ENCODE results near the gene ZNF534. TPM values are rescaled to one million over a fixed set of nuclear protein-coding genes. Genes with fewer than 3 reads are reported as not detected.

Gene ZNF534
- 2.8 TPM for total RNA-seq

GRCh38 chr19:52428937-52429336, at the start of gene ZNF534:
ZNF534 (plus strand) TSS chr19:52429148; CDS start chr19:52431475, 2,327 bp downstream.

GRCh38 chr19:52397310-52398080, 31.5 kb upstream of the ZNF534 start, which contains the start of gene ZNF528:
ZNF528 (plus strand) TSS chr19:52397849; CDS start chr19:52402014, 4,165 bp downstream.

GRCh38 chr19:52453324-52454094, 24.6 kb downstream of the ZNF534 start, which contains the start of gene ZNF578:
ZNF578 (plus strand) TSS chr19:52453553; CDS start chr19:52501846, 48,293 bp downstream.

Small RNA genes lying within 50 kb of the gene (small RNA-seq; reads per million reads assigned to genes)
- gene AC010332.1 = not detected

Other genes starting within 250 kb of the ZNF534 start
- 180 TPM for gene PPP2R1A, start 239.1 kb upstream of the ZNF534 start, total RNA-seq
- gene ZNF766, start 159.6 kb upstream of the ZNF534 start, total RNA-seq = 11.5 TPM
- 10.8 TPM for gene ZNF480, start 132.0 kb upstream of the ZNF534 start, total RNA-seq
- 21.7 TPM for gene ZNF610, start 92.9 kb upstream of the ZNF534 start, total RNA-seq
- gene ZNF880, start 59.2 kb upstream of the ZNF534 start, total RNA-seq = 128 TPM
- gene ZNF528, start 31.3 kb upstream of the ZNF534 start, total RNA-seq = 72.9 TPM
- gene ZNF578, start 24.4 kb downstream of the ZNF534 start, total RNA-seq = 32.5 TPM
- gene ZNF808, start 98.5 kb downstream of the ZNF534 start, total RNA-seq = 36.2 TPM
- 24.7 TPM for gene ZNF701, start 141.1 kb downstream of the ZNF534 start, total RNA-seq
- 48.9 TPM for gene ZNF83, start 209.2 kb downstream of the ZNF534 start, total RNA-seq